C4-2B (cell line): ENCODE data around the gene SPATA3.
A peak's percentile ranks its signal among the peaks of the same experiment; 100 is the strongest.

Source experiments
- CTCF ChIP-seq: fragments of 450-650 bp; conservative IDR thresholded peaks from 2 replicates; pipeline ENCODE4 v1.5.1; 2017; ENCODE audit warnings: mild to moderate bottlenecking
- ZFX ChIP-seq: fragments of 450-650 bp; IDR thresholded peaks from 2 replicates; pipeline ENCODE4 v1.6.1; 2017

- TF ChIP-seq CTCF, result peak; percentile 92
- no peak for TF ChIP-seq ZFX
Observed at GRCh38 chr2:230987137-230988020, 8.5 kb upstream of the SPATA3 start.
